Upper lobe of right lung (tissue), 1 donor: ENCODE results near the gene CCP110. TPM values are rescaled to one million over a fixed set of nuclear protein-coding genes. Genes with fewer than 3 reads are reported as not detected.

ENCODE experiments used
- ATAC-seq: fragments of 200-7000 bp; cut with Tn5 transposase; one replicate; pipeline ENCODE4 v1.9.1; 2020; ENCODE audit warnings: mild to moderate bottlenecking, moderate library complexity
- DNase-seq: peaks from one replicate; pipeline ENCODE4 v3.0.0-alpha.2; 2020
- H3K27ac ChIP-seq: fragments of 200-600 bp; one replicate; pipeline ENCODE4 v1.8.0; 2022
- H3K27me3 ChIP-seq: fragments of 200-600 bp; one replicate; pipeline ENCODE4 v1.8.0; 2022; ENCODE audit warnings: mild to moderate bottlenecking
- H3K36me3 ChIP-seq: fragments of 200-600 bp; one replicate; pipeline ENCODE4 v1.8.0; 2022
- H3K4me1 ChIP-seq: fragments of 200-600 bp; one replicate; pipeline ENCODE4 v1.8.0; 2022
- H3K4me3 ChIP-seq: fragments of 200-600 bp; one replicate; pipeline ENCODE4 v1.8.0; 2022; ENCODE audit warnings: mild to moderate bottlenecking
- H3K9me3 ChIP-seq: fragments of 200-600 bp; one replicate; pipeline ENCODE4 v1.8.0; 2022
- CTCF ChIP-seq: fragments of 200-600 bp; IDR thresholded peaks from one replicate; pipeline ENCODE4 v1.8.0; 2022; ENCODE audit warnings: antibody characterized with exemption
- intact Hi-C: fragments of 100-400 bp; cut with DNase I; formaldehyde crosslinking; loops from one replicate; pipeline ENCODE4 v1.11.0; 2022
- total RNA-seq: library from RNA; stranded (reverse); fragmentation: NEBNext Ultra II Directional; extraction: Animal tissue kit (Norgen Biotek cat#: 25700); gene quantifications from one replicate; pipeline ENCODE4 v1.2.1, GENCODE V29; 2021
- donor health status: DM: no; HTN: yes; CAD: no; lungs with severe emphysema.

The CCP110 gene
- total RNA-seq, 1 donor from 2014 or later, result 16.6 TPM

GRCh38 chr16:19488213-19488640 lies 35.5 kb upstream of the CCP110 start:
- no peak overlapping the region for H3K27ac ChIP-seq
- peaks cover 6% of the 10 kb centered on the region for H3K36me3 ChIP-seq
- intact Hi-C loops, result no loop called here
- no peaks in the 10 kb centered on the region for H3K9me3 ChIP-seq
- no peak overlapping the region for H3K4me3 ChIP-seq
- no peaks in the 10 kb centered on the region for H3K27me3 ChIP-seq
- DNase-seq, result no peak
- H3K4me1 ChIP-seq, result no peaks in the 10 kb centered on the region
- peak; percentile 81 for ATAC-seq
- TF ChIP-seq CTCF, result no peak

- Histone ChIP-seq H3K4me3 (no peak overlapping the region), H3K9me3 (no peaks in the 10 kb centered on the region), H3K27me3 (no peaks in the 10 kb centered on the region), H3K36me3 (peaks cover 3% of the 10 kb centered on the region), H3K4me1 (no peaks in the 10 kb centered on the region), H3K27ac (no peak overlapping the region)
- intact Hi-C loops, result no loop called here
- TF ChIP-seq CTCF, result no peak
- DNase-seq (no peak), ATAC-seq (no peak)
Measured at GRCh38 chr16:19490619-19491018, 33.1 kb upstream of the CCP110 start.

- peaks cover 49% of the 10 kb centered on the region for H3K36me3 ChIP-seq
Measured at GRCh38 chr16:19497176-19497575, 26.6 kb upstream of the CCP110 start.

GRCh38 chr16:19499006-19499405 lies 24.7 kb upstream of the CCP110 start:
- no peaks in the 10 kb centered on the region for H3K27me3 ChIP-seq
- no peak for TF ChIP-seq CTCF
- intact Hi-C loops, result no loop called here
- DNase-seq (no peak), ATAC-seq (no peak)
- no peaks in the 10 kb centered on the region for H3K9me3 ChIP-seq
- H3K4me3 ChIP-seq, result no peak overlapping the region
- peaks cover 67% of the 10 kb centered on the region for H3K36me3 ChIP-seq
- H3K27ac ChIP-seq, result no peak overlapping the region
- H3K4me1 ChIP-seq, result no peaks in the 10 kb centered on the region

More at GRCh38 chr16:19497176-19497575, 26.6 kb upstream of the CCP110 start:
- no peak for TF ChIP-seq CTCF
- H3K9me3 ChIP-seq, result no peaks in the 10 kb centered on the region
- no peaks in the 10 kb centered on the region for H3K4me1 ChIP-seq
- DNase-seq (no peak), ATAC-seq (peak; percentile 67)
- H3K27me3 ChIP-seq, result no peaks in the 10 kb centered on the region
- no peak overlapping the region for H3K4me3 ChIP-seq
- intact Hi-C loops, result no loop called here
- H3K27ac ChIP-seq, result no peak overlapping the region

- H3K4me3 ChIP-seq, result no peak overlapping the region
- intact Hi-C loops, result no loop called here
- DNase-seq (no peak), ATAC-seq (no peak)
- peaks cover 72% of the 10 kb centered on the region for H3K36me3 ChIP-seq
- H3K27ac ChIP-seq, result no peak overlapping the region
- H3K4me1 ChIP-seq, result no peaks in the 10 kb centered on the region
- TF ChIP-seq CTCF, result no peak
- no peaks in the 10 kb centered on the region for H3K9me3 ChIP-seq
- no peaks in the 10 kb centered on the region for H3K27me3 ChIP-seq
Measured at GRCh38 chr16:19499481-19499880, 24.3 kb upstream of the CCP110 start.
